H9 (cell line): ENCODE measurements around the gene DCUN1D4. TPM values are rescaled to one million over a fixed set of nuclear protein-coding genes. Genes with fewer than 3 reads are reported as not detected.

Experiments
- DNase-seq: peaks from one replicate; pipeline ENCODE4 v3.0.0-alpha.2; 2017
- H2AFZ ChIP-seq: one replicate; pipeline ENCODE4 v1.6.1; 2013; ENCODE audit warnings: mild to moderate bottlenecking, low read length, control low read depth, moderate library complexity
- H2AK5ac ChIP-seq: 2 replicates; pipeline ENCODE4 v1.6.1; 2013; ENCODE audit warnings: low read length, control low read depth, mixed read lengths; ENCODE audit not compliant: insufficient read length
- H2BK120ac ChIP-seq: one replicate; pipeline ENCODE4 v1.6.1; 2013; ENCODE audit warnings: low read depth, mild to moderate bottlenecking, low read length, control low read depth, inconsistent platforms; ENCODE audit not compliant: poor library complexity, severe bottlenecking
- H2BK12ac ChIP-seq: 2 replicates; pipeline ENCODE4 v1.6.1; 2013; ENCODE audit warnings: low read length, control low read depth, mixed read lengths, low read depth; ENCODE audit not compliant: insufficient read length
- H2BK15ac ChIP-seq: 2 replicates; pipeline ENCODE4 v1.6.1; 2013; ENCODE audit warnings: low read depth, low read length, control low read depth
- H2BK20ac ChIP-seq: one replicate; pipeline ENCODE4 v1.6.1; 2013; ENCODE audit warnings: low read depth, mild to moderate bottlenecking, low read length, control low read depth, inconsistent platforms; ENCODE audit not compliant: poor library complexity, severe bottlenecking
- H2BK5ac ChIP-seq: 2 replicates; pipeline ENCODE4 v1.6.1; 2013; ENCODE audit warnings: low read length, control low read depth, mixed read lengths; ENCODE audit not compliant: insufficient read length
- H3K14ac ChIP-seq: 2 replicates; pipeline ENCODE4 v1.6.1; 2013; ENCODE audit warnings: low read length, control low read depth; ENCODE audit not compliant: insufficient read depth
- H3K18ac ChIP-seq: 2 replicates; pipeline ENCODE4 v1.6.1; 2013; ENCODE audit warnings: low read depth, mild to moderate bottlenecking, mixed read lengths, low read length, control low read depth; ENCODE audit not compliant: insufficient read length
- H3K23ac ChIP-seq: 2 replicates; pipeline ENCODE4 v1.6.1; 2013; ENCODE audit warnings: low read length, control low read depth, mixed read lengths, low read depth; ENCODE audit not compliant: insufficient read length
- H3K23me2 ChIP-seq: 2 replicates; pipeline ENCODE4 v1.6.1; 2013; ENCODE audit warnings: low read depth, mild to moderate bottlenecking, mixed read lengths, low read length, control low read depth; ENCODE audit not compliant: insufficient read length, poor library complexity, severe bottlenecking
- H3K27ac ChIP-seq: 2 replicates; pipeline ENCODE4 v1.5.1; 2013; ENCODE audit warnings: low read length, control low read depth, mixed read lengths, low read depth; ENCODE audit not compliant: insufficient read length
- H3K27me3 ChIP-seq: 2 replicates; pipeline ENCODE4 v1.6.1; 2013; ENCODE audit warnings: low read length, control low read depth, inconsistent platforms; ENCODE audit not compliant: insufficient read depth
- H3K4ac ChIP-seq: 2 replicates; pipeline ENCODE4 v1.6.1; 2013; ENCODE audit warnings: low read depth, mild to moderate bottlenecking, control low read depth, inconsistent platforms, low read length, moderate library complexity
- H3K4me1 ChIP-seq: 2 replicates; pipeline ENCODE4 v1.6.1; 2013; ENCODE audit warnings: low read length, control low read depth, inconsistent platforms; ENCODE audit not compliant: insufficient read depth
- H3K4me2 ChIP-seq: 2 replicates; pipeline ENCODE4 v1.6.1; 2013; ENCODE audit warnings: low read length, control low read depth, mixed read lengths; ENCODE audit not compliant: insufficient read length, insufficient read depth
- H3K56ac ChIP-seq: 2 replicates; pipeline ENCODE4 v1.6.1; 2013; ENCODE audit warnings: low read depth, mild to moderate bottlenecking, mixed read lengths, low read length, control low read depth; ENCODE audit not compliant: insufficient read length
- H3K79me1 ChIP-seq: 2 replicates; pipeline ENCODE4 v1.6.1; 2013; ENCODE audit warnings: low read depth, mild to moderate bottlenecking, moderate library complexity, low read length, control low read depth, inconsistent platforms; ENCODE audit not compliant: insufficient read depth, poor library complexity, severe bottlenecking
- H3K79me2 ChIP-seq: 2 replicates; pipeline ENCODE4 v1.6.1; 2013; ENCODE audit warnings: low read length, control low read depth, inconsistent platforms; ENCODE audit not compliant: insufficient read depth
- H3K9ac ChIP-seq: 2 replicates; pipeline ENCODE4 v1.6.1; 2013; ENCODE audit warnings: low read length, control low read depth, mixed read lengths; ENCODE audit not compliant: insufficient read length; ENCODE audit errors: extremely low read depth
- H3K9me3 ChIP-seq: one replicate; pipeline ENCODE4 v1.6.1; 2013; ENCODE audit warnings: low read depth, low read length, inconsistent platforms; ENCODE audit not compliant: control insufficient read depth
- H3T11ph ChIP-seq: one replicate; pipeline ENCODE4 v1.6.1; 2013; ENCODE audit warnings: mild to moderate bottlenecking, low read length, control low read depth, inconsistent platforms
- H4K20me1 ChIP-seq: one replicate; pipeline ENCODE4 v1.6.1; 2013; ENCODE audit not compliant: control insufficient read depth, insufficient read length, insufficient read depth
- H4K5ac ChIP-seq: 2 replicates; pipeline ENCODE4 v1.6.1; 2013; ENCODE audit warnings: low read depth, mild to moderate bottlenecking, mixed read lengths, low read length, control low read depth; ENCODE audit not compliant: insufficient read length
- H4K8ac ChIP-seq: replicated peaks from 2 replicates; pipeline ENCODE4 v1.6.1; 2013; ENCODE audit warnings: low read length, control low read depth, mixed read lengths, low read depth; ENCODE audit not compliant: insufficient read length
- H4K91ac ChIP-seq: 2 replicates; pipeline ENCODE4 v1.6.1; 2013; ENCODE audit warnings: low read depth, mild to moderate bottlenecking, moderate library complexity, mixed read lengths, low read length, control low read depth; ENCODE audit not compliant: insufficient read length
- H3K27ac Mint-ChIP-seq, 3 experiments: 2 replicates in 2 of 3; 3 replicates in 1 of 3; pipeline ENCODE4 v1.8.0; 2020 to 2021; ENCODE audit warnings: mixed read lengths in 3 of 3, mild to moderate bottlenecking in 1 of 3, moderate library complexity in 1 of 3
- H3K27me3 Mint-ChIP-seq: 2 replicates; pipeline ENCODE4 v1.8.0; 2021; ENCODE audit warnings: low read depth, mild to moderate bottlenecking, moderate library complexity, mixed read lengths
- H3K36me3 Mint-ChIP-seq, 3 experiments: 2 replicates in 2 of 3; 3 replicates in 1 of 3; pipeline ENCODE4 v1.8.0; 2020 to 2021; ENCODE audit warnings: low read depth in 3 of 3, mixed read lengths in 3 of 3; ENCODE audit not compliant: insufficient read depth in 1 of 3
- H3K4me1 Mint-ChIP-seq, 2 experiments: 2 replicates each; pipeline ENCODE4 v1.8.0; 2020; ENCODE audit warnings: mixed read lengths in 2 of 2
- H3K4me3 Mint-ChIP-seq, 2 experiments: 2 replicates in 1 of 2; 3 replicates in 1 of 2; pipeline ENCODE4 v1.8.0; 2020 to 2021; ENCODE audit warnings: mild to moderate bottlenecking in 2 of 2, mixed read lengths in 2 of 2, moderate library complexity in 1 of 2
- H3K9me3 Mint-ChIP-seq, 2 experiments: 2 replicates in 1 of 2; 3 replicates in 1 of 2; pipeline ENCODE4 v1.8.0; 2020; ENCODE audit warnings: mild to moderate bottlenecking in 2 of 2, mixed read lengths in 2 of 2, moderate library complexity in 1 of 2
- WGBS: extraction: QIAGEN DNeasy Blood & Tissue Kit; methylation state at CpG from one replicate; pipeline ENCODE4 v1.1.7; 2013; ENCODE audit warnings: missing lambda C conversion rate, low lambda C conversion rate, mixed read lengths; ENCODE audit not compliant: insufficient read length; ENCODE audit errors: extremely low coverage; 5-methylcytosine and 5-hydroxymethylcytosine counted together
- total RNA-seq: library from RNA; stranded (reverse); gene quantifications from 2 replicates; pipeline ENCODE4 v1.2.1, GENCODE V29; 2021
- TF ChIP-seq, protein P1 (sequence below): fragments of 200-600 bp; sonication (generic); conservative IDR thresholded peaks from 3 replicates; pipeline ENCODE4 v1.8.0; 2021; ENCODE audit warnings: antibody characterized with exemption, mild to moderate bottlenecking

DCUN1D4 gene
- total RNA-seq, 1 experiment from 2014 or later: 46.7 TPM

GRCh38 chr4:51868449-51868847 lies 25.5 kb downstream of the DCUN1D4 start:
- peaks cover 37 to 65% (median 58%) of the 10 kb centered on the region in 3 experiments; a peak in 6 of 7 replicates for H3K36me3 Mint-ChIP-seq
- H3K14ac ChIP-seq: no peak overlapping the region

More at GRCh38 chr4:51868449-51868847, 25.5 kb downstream of the DCUN1D4 start:
- H2BK120ac ChIP-seq: no peak overlapping the region
- Mint-ChIP-seq H3K9me3 (no peaks in the 10 kb centered on the region; a peak in 1 of 5 replicates), H3K4me3 (no peak overlapping the region), H3K27ac (no peak overlapping the region), H3K27me3 (no peaks in the 10 kb centered on the region), H3K4me1 (no peaks in the 10 kb centered on the region)
- H3K79me2 ChIP-seq: no peaks in the 10 kb centered on the region
- H3K9me3 ChIP-seq: no peaks in the 10 kb centered on the region
- no peak overlapping the region for H4K5ac ChIP-seq
- H3T11ph ChIP-seq: no peak overlapping the region
- H3K4me2 ChIP-seq: no peak overlapping the region
- DNase-seq: no peak
- no peak overlapping the region for H3K18ac ChIP-seq
- H3K79me1 ChIP-seq: no peaks in the 10 kb centered on the region
- no peaks in the 10 kb centered on the region for H3K27me3 ChIP-seq
- no peaks in the 10 kb centered on the region for H4K20me1 ChIP-seq
- H3K4ac ChIP-seq: no peak overlapping the region
- H2AFZ ChIP-seq: no peak overlapping the region
- no peak overlapping the region for H2BK15ac ChIP-seq
- H4K8ac ChIP-seq: no peak overlapping the region
- no peak overlapping the region for H2BK12ac ChIP-seq
- H2AK5ac ChIP-seq: no peak overlapping the region
- no peak overlapping the region for H3K23ac ChIP-seq
- no peaks in the 10 kb centered on the region for H3K23me2 ChIP-seq
- no peak overlapping the region for H3K27ac ChIP-seq
- H3K9ac ChIP-seq: no peak overlapping the region
- H4K91ac ChIP-seq: no peak overlapping the region
- TF ChIP-seq, protein P1, sequence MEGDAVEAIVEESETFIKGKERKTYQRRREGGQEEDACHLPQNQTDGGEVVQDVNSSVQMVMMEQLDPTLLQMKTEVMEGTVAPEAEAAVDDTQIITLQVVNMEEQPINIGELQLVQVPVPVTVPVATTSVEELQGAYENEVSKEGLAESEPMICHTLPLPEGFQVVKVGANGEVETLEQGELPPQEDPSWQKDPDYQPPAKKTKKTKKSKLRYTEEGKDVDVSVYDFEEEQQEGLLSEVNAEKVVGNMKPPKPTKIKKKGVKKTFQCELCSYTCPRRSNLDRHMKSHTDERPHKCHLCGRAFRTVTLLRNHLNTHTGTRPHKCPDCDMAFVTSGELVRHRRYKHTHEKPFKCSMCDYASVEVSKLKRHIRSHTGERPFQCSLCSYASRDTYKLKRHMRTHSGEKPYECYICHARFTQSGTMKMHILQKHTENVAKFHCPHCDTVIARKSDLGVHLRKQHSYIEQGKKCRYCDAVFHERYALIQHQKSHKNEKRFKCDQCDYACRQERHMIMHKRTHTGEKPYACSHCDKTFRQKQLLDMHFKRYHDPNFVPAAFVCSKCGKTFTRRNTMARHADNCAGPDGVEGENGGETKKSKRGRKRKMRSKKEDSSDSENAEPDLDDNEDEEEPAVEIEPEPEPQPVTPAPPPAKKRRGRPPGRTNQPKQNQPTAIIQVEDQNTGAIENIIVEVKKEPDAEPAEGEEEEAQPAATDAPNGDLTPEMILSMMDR: no peak
- H3K4me1 ChIP-seq: no peaks in the 10 kb centered on the region
- no peak overlapping the region for H3K56ac ChIP-seq
- no peak overlapping the region for H2BK20ac ChIP-seq
- WGBS: no CpG with 5 or more reads among the region's 2 CpGs
- H2BK5ac ChIP-seq: no peak overlapping the region
